GM18505 (cell line): ENCODE results near the gene OPCML.

Experiments
- ATAC-seq: cut with Tn5 transposase; IDR thresholded peaks from one replicate; pipeline ENCODE4 v1.9.1; 2021; ENCODE audit not compliant: unreplicated experiment
- POLR2A ChIP-seq: IDR thresholded peaks from 4 replicates; pipeline ENCODE4 v1.6.1; 2011; ENCODE audit warnings: borderline replicate concordance; ENCODE audit not compliant: insufficient read depth, insufficient read length; ENCODE audit errors: extremely low read depth

Gene OPCML

DNA sequence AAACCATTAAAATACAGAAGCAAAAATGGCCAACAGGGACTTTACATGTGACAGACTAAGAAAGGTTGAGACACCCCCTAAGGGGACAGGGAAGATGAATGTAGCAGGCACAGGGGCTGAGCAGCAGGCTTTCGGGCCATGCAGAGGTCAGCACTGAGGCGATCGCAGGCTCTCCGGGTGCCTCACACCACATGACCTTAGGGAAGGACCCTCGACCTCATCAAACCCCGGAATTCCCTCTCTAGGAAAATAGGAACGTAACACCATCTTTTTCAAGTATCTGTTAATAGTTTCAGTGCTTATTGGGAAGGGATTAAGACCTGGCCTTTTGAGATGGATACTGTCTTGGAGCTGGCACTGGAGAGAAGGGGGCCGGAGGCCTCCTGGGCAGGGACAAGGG is 27.4 kb downstream of the OPCML start:
- TF ChIP-seq POLR2A, result no peak
- no peak for ATAC-seq

DNA sequence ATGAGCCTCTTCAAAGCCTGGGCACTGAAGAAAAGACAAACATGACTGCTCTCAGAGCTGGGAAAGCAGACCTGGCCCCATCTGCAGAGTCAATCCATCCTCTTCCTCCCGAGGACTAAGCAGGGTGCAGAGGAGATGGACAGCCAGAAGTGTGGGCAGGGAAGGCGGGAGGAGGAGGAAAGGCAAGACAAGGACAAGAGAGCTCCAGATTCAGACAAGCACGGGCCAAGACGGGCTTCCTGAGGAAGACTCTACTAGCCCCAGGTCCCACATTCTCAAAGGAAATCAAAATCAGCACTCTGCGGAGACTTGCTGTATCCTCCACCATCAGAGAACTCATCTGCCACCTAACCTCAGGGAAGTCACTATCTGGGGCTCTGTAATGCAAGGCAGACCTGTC is 28.5 kb downstream of the OPCML start:
- ATAC-seq, result no peak
- no peak for TF ChIP-seq POLR2A

DNA sequence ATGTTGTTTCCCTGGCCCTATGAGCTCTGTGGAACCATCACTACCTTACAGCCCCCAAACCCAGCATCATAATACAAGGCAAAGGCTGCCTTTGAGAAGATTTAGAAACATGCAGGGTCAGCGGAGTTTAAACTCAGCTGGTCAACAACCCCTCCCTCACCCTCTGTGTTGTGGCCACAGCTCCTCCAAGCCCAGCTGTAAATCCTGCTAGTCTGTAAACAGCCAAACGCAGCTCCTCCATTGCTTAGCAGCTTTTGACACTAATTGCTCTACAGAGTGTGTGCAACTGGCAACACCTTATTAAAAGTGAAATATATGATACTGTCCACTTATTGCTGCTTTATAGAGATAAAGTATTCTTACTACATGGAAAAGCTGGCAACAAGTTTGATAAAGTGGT is 29.1 kb downstream of the OPCML start:
- ATAC-seq, result no peak
- TF ChIP-seq POLR2A, result no peak

DNA sequence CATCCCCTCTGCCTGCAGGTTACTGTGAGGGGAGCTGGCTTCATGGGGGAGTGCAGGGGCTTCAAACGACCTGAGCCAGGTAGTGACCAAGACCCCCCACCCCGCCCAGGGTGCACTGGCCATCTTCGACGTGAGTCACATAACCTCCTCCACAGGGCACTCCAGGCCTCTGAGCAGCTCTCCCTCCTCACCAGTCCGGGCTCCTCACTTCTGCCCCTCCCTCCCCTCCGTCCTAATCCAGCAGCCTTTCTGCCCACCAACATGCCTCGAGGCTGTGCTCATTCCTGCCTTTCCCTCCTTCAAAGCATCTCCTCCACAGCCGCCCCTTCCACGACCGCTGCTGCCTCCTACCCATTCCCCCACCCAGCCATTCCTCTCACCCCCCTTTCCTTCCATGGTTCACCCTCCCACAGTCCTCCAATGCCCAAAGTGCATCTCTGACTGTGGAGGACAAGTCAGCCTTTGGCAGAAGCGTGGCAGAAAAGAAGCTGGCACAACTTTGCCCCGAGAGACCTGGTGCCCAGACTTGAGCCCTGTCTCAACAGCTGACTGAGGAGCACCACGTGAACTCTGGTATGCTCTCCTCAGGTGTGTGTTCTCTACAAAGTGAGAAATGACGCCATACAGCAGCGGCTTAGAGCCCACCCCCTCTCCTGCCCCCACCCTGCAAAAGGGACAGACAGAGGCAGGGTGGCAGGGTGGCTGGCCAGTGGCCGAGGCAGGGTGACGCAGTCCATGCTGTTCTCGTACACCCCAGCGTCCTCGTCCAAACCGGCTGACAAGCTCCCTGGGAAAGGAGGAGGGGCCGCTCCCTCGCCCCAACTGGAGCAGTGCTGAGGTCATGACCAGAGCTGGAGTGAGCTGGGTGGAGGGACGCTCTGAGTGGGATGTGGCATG is 30.4 kb downstream of the OPCML start:
- TF ChIP-seq POLR2A, result no peak
- ATAC-seq, result no peak

DNA sequence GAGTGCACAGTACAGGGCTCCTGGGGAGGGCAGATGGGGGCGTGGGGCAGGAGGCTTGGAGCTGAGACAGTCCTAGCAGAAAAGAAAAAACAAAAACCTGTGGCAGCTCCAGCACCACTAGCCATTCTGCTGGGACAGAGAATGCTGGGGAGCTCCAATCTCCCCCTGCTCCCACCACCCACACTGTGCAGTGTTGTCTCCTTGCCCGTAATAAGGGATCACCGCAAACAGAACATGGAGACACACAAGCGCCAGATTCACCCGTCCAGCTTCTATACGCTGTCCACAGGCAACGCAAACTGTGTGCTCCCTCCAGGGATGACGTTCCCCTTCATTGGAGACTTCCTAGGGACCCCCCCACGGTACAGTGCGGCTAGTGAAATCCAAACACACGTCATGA is 31.4 kb downstream of the OPCML start:
- no peak for TF ChIP-seq POLR2A
- ATAC-seq, result no peak

DNA sequence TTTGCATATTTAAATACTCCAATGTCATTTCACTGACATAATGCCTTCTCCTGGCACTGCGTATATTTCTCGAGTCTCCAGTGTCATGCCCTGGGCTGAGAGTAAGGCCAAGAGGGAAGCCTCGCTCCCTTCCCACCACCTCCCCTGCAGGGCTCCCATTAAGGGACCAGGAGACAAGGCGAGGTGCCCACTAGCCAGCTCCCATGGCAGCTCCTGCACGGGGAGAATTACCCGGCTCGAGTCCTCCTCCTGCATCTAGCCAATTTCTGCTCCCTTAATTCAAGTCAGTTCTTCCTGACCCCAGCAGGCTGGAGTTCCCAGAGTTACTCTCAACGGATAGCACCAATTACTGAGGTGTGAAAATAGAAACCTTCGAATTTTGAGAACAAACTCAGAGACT is 31.9 kb downstream of the OPCML start:
- no peak for ATAC-seq
- TF ChIP-seq POLR2A, result no peak

DNA sequence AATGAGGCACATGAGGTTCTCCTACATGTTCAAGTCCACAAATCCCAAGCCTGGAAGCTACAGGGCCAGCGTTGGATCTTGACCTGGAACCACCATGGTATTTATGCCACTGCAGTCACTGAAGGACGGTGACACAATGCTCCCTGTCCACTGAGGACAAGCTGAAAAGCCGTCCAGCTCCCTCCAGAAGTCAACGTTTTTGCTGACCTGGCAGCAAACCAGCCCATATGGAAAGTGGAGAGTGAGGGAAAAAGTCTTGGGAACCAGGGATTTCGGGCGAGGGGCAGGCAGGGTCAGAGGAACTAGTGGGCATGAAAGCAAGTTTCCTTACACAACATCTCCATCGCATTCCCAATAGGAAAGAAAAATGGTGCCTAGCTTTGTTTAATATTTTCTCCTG is 33.3 kb downstream of the OPCML start:
- no peak for ATAC-seq
- no peak for TF ChIP-seq POLR2A

DNA sequence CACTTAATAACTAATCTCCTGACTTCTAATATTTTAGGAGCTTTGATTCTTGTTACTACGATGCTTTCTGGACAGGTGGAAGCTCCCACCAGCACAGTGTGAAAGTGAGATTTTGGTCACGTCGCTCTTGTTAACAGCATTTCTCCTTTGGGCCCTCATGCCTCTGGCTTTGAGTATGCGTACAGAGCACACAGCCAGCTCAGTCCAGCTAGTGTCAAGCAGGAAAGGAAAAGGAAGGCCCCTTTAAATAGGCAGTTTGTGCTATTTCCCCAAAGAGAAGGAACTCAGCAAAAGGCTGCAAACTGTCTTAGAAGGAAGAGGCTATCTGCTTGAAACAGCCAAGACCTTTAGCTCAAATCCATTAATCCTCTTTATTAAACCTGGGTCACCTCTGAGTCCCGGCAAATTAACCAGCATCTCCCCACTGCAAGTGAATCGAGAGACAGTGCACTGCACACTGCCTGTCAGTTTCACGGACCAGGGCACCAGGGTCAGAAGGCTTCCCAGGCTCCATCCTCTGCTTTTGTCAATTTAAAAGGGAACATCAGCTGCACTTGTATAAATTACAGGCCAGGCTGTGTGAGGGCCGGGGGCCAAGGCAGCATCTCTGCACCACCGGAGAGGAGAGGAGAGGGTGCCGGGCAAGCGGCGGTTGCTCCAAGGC is 34.7 kb downstream of the OPCML start:
- no peak for ATAC-seq
- TF ChIP-seq POLR2A, result no peak

DNA sequence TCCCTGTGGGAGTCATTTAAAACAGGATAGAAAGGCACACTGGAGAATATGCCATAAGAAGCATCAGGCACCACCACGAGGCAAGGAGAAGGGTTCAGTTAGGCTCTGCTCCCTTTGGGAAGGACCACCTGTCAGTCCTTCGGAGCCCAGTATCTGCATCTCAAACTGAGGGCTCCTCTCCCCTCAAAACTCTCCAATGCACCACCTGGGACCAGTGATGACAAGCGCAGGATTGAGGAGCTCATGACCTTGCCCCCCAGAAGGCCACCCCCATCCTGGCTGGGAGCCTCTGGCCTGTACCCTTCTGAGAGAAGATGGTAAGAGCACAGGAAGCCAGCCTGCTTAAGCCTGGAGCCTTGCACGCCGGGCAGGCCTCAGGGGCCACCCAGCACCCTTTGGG is 39.4 kb downstream of the OPCML start:
- no peak for TF ChIP-seq POLR2A
- no peak for ATAC-seq

DNA sequence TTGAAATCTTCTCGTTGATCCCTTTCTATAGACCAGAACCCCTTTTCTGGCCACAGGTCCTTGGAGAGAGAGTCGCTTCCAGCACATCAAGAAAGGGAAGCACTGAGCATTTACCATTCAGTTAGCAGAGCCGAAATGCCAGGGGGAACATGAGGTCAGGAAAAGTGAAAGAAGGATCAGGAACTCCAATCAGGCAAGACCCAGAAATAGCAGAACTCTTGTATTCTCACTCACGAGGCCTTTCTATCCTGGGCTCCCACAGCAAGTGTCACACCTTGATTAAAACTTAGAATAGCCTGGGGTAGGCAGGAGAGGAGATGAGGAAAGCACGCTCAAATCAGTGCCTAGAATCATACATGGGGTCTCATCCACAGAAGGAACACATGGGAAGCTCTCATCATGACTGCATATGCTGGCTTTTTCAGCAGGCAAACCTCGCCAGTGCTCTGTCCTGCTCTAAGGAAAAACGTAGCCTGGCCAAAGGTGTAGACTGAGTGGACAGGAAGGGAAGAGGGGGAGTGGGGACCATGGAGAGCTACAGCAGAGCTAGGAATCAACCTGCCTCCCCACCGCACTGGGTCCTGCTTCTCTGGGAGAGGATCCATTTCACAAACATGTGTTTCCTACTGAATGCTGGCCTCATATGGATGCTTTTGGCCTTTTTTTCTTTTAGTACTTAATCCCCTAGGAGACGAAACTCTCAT is 40.5 kb downstream of the OPCML start:
- no peak for ATAC-seq
- no peak for TF ChIP-seq POLR2A

DNA sequence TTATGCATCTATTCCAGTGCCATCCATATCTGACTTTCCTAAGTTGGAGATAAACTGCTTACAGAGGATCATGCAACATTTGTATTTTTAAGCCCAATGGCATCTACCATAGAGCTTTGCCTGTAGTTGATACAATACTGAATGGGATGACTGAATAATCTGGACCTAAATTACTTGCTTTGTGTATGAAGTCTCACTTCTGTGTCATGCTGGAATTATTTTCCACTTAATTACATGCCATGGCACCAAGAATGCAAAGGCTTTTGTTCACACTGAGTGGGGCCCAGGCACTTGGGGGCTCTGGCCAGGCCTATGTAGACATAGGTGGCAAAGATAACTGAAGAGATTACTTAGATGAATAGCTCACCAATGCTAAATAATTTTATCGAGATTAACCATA is 51.6 kb downstream of the OPCML start:
- ATAC-seq, result no peak
- no peak for TF ChIP-seq POLR2A

DNA sequence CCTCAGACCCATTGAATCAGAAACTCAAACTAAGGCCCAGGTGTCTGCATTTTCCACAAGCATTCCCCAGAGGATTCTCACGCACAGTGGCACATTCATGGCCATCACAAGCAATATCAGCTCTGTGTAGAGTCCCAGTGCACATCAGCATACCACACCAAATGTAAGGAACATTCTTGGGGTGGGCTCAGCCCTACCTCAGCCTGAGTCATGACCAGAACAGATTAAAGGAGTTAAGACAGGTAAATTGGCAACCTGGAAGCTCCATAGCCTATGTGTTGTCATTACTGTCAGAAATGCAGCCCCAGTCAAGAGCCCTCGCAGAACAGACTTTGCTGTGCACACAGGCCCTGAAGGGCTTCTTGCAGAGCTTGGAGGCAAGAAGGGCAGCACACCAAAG is 53.1 kb downstream of the OPCML start:
- TF ChIP-seq POLR2A, result no peak
- no peak for ATAC-seq

DNA sequence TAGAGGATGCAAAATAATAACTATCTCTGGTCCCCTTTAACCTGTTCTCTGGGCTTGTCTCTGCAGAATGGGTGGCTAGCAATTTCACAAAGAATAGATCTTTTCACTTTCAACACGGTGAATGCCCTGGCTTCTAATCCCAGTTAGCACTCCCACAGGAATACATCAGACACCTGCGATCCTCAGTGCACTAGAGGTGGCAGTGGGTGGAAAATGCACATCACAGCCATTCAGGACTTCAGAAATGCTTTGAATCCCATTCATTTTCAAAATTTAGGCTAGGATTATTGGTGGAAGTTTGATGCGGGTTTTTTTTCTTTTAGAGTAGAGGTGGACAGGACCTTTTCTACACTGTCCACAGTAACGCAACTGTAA is 55.1 kb downstream of the OPCML start:
- ATAC-seq, result no peak
- no peak for TF ChIP-seq POLR2A

DNA sequence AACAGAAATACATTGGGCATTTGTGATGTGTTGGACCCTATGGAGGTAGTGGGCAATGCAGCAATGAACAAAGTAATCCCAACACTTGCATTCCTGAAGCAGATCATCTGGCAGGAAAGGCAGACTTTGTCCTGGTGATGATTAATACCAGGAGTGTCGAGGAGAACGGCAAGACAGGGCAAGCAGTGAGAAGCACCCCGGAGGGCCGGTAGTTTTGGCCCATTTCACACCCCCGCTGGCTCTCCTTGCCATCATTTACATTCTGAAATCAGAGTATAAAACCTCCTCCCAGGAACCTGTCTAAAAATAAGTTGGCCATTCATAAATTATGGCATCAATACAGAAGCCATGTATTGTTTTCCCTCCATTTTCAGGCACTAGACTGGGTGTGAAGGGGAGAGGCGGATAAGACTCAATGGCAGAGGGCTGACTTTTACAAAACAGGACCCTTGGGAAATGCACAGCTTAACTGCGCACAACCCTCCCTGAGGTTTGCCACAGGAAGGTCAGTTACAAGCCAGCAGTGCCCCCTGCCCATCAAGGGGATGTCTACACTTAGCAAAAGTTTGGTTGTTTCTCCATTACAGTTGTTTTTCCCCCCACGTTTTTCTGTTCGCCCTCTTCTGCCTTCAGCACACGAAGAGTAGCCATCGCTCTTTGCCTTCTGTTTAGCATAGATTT is 55.6 kb downstream of the OPCML start:
- no peak for TF ChIP-seq POLR2A
- no peak for ATAC-seq

DNA sequence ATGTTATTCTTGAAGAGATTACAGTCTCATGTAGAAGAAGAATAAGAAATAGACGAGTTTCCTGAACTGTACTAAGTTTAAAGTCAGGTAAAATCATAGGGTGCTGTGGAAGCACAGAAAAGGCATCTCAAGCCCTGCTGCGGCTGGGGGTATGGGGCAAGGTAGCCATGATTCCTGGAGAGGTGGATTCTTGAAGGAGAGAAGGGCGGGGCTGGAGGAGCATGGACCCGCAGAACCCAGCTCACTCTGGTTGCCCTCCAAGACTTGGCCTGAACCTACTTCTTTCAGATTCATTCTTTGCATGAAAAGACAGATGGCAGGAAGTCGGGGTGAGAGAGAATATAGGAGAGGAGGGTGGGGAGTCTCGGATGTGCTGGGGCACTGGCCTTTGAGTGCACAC is 57.8 kb downstream of the OPCML start:
- no peak for ATAC-seq
- no peak for TF ChIP-seq POLR2A
